AG09309 (cell line): ENCODE data around the gene ARHGEF39.

Source experiments
- DNase-seq: peaks from one replicate; pipeline ENCODE4 v3.0.0-alpha.2; 2010; ENCODE audit warnings: low read depth
- H3K4me3 ChIP-seq: 2 replicates; pipeline ENCODE4 v1.5.1; 2011; ENCODE audit warnings: mild to moderate bottlenecking, low read depth, low read length, moderate library complexity; ENCODE audit not compliant: control insufficient read depth
- CTCF ChIP-seq: IDR thresholded peaks from 2 replicates; pipeline ENCODE4 v1.5.1; 2011; ENCODE audit warnings: mild to moderate bottlenecking, low read depth, low read length, inconsistent platforms; ENCODE audit not compliant: insufficient read depth, control insufficient read depth; ENCODE audit errors: missing control alignments

Gene ARHGEF39

GRCh38 chr9:35656831-35657545 lies 8.0 kb downstream of the ARHGEF39 start:
- no peak for TF ChIP-seq CTCF
- no peak for DNase-seq
- peak overlapping the region; percentile 24 for H3K4me3 ChIP-seq

- DNase-seq: no peak
- no peak overlapping the region for H3K4me3 ChIP-seq
- no peak for TF ChIP-seq CTCF
Measured at GRCh38 chr9:35656348-35656747, 8.6 kb downstream of the ARHGEF39 start.

GRCh38 chr9:35653611-35654010 lies 11.4 kb downstream of the ARHGEF39 start:
- TF ChIP-seq CTCF: no peak
- no peak overlapping the region for H3K4me3 ChIP-seq
- DNase-seq: no peak

GRCh38 chr9:35652829-35653209 lies 12.2 kb downstream of the ARHGEF39 start:
- DNase-seq: no peak
- no peak overlapping the region for H3K4me3 ChIP-seq
- TF ChIP-seq CTCF: no peak

GRCh38 chr9:35651956-35652828 lies 12.8 kb downstream of the ARHGEF39 start:
- no peak overlapping the region for H3K4me3 ChIP-seq
- DNase-seq: no peak
- no peak for TF ChIP-seq CTCF

GRCh38 chr9:35650341-35651158 lies 14.4 kb downstream of the ARHGEF39 start, which contains the start of gene SIT1:
SIT1 (minus strand) TSS chr9:35650931; CDS start chr9:35650853, 78 bp downstream.
- DNase-seq: no peak
- H3K4me3 ChIP-seq: no peak within 1 kb of the TSS

More at GRCh38 chr9:35650341-35651158, 14.4 kb downstream of the ARHGEF39 start, which contains the start of gene SIT1:
- TF ChIP-seq CTCF: no peak
